Esophagus squamous epithelium (tissue), 4 donors: Measurements from ENCODE around the gene CENPK.
"Not testable (repeated sequence)": the region's sequence is repeated elsewhere in the genome, so short reads cannot be mapped to it uniquely, and the experiment has no call there.

Source experiments
- POLR2A ChIP-seq, 4 donors: fragments of 450-650 bp; IDR thresholded peaks; one replicate each; pipeline ENCODE4 v1.6.1; 2017; ENCODE audit warnings: antibody characterized with exemption in 4 of 4, mild to moderate bottlenecking in 4 of 4, moderate library complexity in 3 of 4
- TF ChIP-seq, protein P1 (sequence below), 6 experiments: fragments of 450-650 bp in 4 of 6; fragments of 200-600 bp in 2 of 6; sonication (generic) in 2 of 6; IDR thresholded peaks; one replicate each; pipeline ENCODE4 v1.5.1; 2016 to 2019; ENCODE audit warnings: antibody characterized with exemption in 6 of 6, mild to moderate bottlenecking in 4 of 6, moderate library complexity in 4 of 6

DNA sequence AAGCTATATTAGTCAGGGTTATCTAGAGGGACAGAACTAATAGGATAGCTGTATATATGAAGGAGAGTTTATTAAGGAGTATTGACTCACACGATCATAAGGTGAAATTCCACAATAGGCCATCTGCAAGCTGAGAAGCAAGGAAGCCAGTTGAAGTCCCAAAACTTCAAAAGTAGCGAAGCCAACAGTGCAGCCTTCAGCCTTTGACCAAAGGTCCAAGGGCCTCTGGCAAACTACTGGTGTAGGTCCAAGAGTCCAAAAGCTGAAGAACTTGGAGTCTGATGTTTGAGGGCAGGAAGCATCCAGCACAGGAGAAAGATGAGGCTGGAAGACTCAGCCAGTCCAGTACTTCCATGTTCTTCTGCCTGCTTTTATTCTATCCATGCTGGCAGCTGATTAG lies 76.2 kb downstream of the CENPK start:
- TF ChIP-seq, protein P1, sequence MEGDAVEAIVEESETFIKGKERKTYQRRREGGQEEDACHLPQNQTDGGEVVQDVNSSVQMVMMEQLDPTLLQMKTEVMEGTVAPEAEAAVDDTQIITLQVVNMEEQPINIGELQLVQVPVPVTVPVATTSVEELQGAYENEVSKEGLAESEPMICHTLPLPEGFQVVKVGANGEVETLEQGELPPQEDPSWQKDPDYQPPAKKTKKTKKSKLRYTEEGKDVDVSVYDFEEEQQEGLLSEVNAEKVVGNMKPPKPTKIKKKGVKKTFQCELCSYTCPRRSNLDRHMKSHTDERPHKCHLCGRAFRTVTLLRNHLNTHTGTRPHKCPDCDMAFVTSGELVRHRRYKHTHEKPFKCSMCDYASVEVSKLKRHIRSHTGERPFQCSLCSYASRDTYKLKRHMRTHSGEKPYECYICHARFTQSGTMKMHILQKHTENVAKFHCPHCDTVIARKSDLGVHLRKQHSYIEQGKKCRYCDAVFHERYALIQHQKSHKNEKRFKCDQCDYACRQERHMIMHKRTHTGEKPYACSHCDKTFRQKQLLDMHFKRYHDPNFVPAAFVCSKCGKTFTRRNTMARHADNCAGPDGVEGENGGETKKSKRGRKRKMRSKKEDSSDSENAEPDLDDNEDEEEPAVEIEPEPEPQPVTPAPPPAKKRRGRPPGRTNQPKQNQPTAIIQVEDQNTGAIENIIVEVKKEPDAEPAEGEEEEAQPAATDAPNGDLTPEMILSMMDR (IDR thresholded peaks at IDR 0.05): not testable (repeated sequence)
- TF ChIP-seq POLR2A (IDR thresholded peaks at IDR 0.05): not testable (repeated sequence)
